ENCODE results near the gene STX1A. TPM values are rescaled to one million over a fixed set of nuclear protein-coding genes. Genes with fewer than 3 reads are reported as not detected.

Gene STX1A
- total RNA-seq, 3 donors from 2014 or later: 5.9 to 9.5 (median 8.5) TPM

DNA sequence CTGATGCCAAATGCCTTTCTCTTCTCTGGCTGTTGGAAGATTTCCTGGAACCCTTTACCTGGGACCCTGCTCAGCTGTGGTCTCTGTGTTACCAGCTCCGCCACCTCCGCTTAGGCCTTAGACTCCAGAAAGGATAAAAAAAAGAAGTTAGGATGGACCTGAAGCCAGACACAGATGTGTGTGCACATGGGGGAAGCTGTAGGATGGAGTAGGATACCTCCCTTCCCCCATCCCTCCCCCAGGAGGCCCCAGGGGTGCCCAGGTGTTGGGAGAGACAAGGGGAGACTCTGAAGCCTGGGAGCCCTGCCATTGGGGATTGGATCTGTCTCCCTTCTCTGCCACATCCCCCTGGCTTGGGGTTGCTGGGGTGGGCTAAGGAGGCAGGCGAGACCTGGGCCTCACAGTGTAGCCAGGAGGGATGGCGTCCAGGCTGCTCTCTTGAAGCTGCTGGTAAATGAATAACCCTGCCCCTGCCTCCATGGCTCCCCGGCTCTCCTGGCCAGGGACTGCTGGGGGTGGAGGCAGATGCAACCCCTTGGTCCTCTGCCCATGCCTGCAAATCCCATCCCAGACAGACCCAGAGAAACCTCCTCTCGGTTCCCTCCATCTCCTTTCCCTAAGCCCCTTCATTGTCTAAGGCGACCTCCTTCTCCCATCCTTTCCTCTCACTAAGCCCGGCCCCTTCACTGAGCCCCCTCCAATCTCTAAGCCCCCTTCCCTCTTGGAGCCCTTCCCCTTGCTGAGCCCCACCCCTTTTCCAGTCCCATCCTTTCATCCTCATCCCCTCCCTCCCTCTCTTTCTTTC lies 42.6 kb upstream of the STX1A start:
- Histone ChIP-seq H3K27me3 (no peaks in the 10 kb centered on the region), H3K9me3 (no peaks in the 10 kb centered on the region), H3K36me3 (no peaks in the 10 kb centered on the region), H3K4me1 (no peaks in the 10 kb centered on the region), H3K27ac (peak overlapping the region in 1 of 2 donors; percentile 45), H3K4me3 (no peak overlapping the region)
- TF ChIP-seq, protein P1, sequence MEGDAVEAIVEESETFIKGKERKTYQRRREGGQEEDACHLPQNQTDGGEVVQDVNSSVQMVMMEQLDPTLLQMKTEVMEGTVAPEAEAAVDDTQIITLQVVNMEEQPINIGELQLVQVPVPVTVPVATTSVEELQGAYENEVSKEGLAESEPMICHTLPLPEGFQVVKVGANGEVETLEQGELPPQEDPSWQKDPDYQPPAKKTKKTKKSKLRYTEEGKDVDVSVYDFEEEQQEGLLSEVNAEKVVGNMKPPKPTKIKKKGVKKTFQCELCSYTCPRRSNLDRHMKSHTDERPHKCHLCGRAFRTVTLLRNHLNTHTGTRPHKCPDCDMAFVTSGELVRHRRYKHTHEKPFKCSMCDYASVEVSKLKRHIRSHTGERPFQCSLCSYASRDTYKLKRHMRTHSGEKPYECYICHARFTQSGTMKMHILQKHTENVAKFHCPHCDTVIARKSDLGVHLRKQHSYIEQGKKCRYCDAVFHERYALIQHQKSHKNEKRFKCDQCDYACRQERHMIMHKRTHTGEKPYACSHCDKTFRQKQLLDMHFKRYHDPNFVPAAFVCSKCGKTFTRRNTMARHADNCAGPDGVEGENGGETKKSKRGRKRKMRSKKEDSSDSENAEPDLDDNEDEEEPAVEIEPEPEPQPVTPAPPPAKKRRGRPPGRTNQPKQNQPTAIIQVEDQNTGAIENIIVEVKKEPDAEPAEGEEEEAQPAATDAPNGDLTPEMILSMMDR (IDR thresholded peaks at IDR 0.05): no peak
- no peak for TF ChIP-seq POLR2AphosphoS5 (IDR thresholded peaks at IDR 0.05)
- TF ChIP-seq POLR2A (IDR thresholded peaks at IDR 0.05): no peak
- DNase-seq (ENCODE audit: low spot score in 2 of 2): no peak
- intact Hi-C loops (cut with DNase I; ENCODE audit: low total_unique reads): no loop called here

DNA sequence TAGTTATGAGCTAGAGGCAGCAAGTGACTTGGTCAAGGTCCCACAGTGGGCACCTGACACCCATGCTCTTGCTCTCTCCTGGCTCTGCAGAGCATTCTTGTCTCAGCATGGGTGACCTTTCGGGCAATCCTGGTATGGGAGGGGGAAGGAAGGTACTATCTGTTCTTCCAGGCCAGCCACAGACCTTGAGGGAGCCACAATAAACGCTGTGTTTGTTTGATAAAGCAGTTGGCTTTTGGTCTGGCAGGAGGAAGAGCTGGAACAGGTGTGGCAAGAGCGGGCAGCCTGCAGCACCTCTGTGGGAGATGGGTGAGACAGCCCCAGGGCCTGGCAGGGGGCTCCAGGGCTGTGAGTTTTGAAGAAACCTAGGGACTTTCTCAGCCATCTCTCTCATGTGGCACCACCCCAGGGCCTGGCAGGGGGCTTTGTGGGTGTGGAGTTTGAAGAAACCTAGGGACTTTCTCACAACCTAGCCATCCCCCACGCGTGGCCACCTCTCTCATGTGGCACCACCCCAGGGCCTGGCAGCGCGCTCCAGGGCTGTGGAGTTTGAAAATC lies 39.2 kb upstream of the STX1A start:
- peak in 1 of 2 donors; percentile 53 for DNase-seq (ENCODE audit: low spot score in 2 of 2)
- H3K27ac ChIP-seq: peak overlapping the region; percentile 59 to 69
- H3K27me3 ChIP-seq: no peaks in the 10 kb centered on the region

DNA sequence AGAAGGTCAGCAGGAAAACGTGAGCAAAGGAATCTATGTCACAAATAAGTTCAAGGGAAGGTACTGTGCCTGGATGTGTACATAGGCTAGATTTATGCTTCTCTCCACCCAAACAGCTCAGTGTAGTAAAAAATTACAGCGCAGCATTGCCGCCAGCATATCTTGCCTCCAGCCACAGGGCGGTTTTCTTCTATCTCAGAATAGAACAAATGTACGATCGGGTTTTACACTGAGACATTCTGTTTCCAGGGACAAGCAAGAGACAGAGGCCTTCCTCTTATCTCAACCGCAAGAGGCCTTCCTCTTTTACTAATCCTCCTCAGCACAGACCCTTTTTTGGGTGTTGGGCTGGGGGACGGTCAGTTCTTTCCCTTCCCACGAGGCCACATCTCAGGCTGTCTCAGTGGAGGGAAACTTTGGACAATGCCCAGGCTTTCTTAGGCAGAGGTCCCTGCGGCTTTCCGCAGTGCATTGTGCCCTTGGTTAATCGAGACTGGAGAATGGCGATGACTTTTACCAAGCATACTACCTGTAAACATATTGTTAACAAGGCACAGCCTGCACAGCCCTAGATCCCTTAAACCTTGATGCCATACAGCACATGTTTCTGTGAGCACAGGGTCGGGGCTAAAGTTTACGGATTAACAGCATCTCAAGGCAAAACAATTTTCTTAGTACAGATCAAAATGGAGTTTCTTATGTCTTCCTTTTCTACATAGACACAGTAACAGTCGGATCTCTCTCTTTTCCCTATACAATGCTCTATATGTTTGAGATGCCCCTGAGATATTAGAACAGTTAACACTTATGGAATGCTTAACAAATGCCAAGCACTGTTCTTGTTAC lies 30.7 kb upstream of the STX1A start:
- no peaks in the 10 kb centered on the region for H3K27me3 ChIP-seq
- TF ChIP-seq POLR2AphosphoS5 (IDR thresholded peaks at IDR 0.05): no peak
- TF ChIP-seq, protein P1 (IDR thresholded peaks at IDR 0.05): no peak
- TF ChIP-seq POLR2A (IDR thresholded peaks at IDR 0.05): no peak
- no peak overlapping the region for H3K4me3 ChIP-seq
- H3K9me3 ChIP-seq: no peaks in the 10 kb centered on the region
- intact Hi-C loops (cut with DNase I; ENCODE audit: low total_unique reads): no loop called here
- H3K36me3 ChIP-seq: no peaks in the 10 kb centered on the region
- no peak overlapping the region for H3K27ac ChIP-seq
- H3K4me1 ChIP-seq: peaks cover 0 to 6% of the 10 kb centered on the region in 2 donors
- DNase-seq (ENCODE audit: low spot score in 2 of 2): no peak

More for the DNA sequence above, 39.2 kb upstream of the STX1A start:
- intact Hi-C loops (cut with DNase I; ENCODE audit: low total_unique reads): loop anchor here (5.0 kb wide), 1 partner anchor 639 kb away; no protein-coding TSS in a partner anchor
- H3K4me3 ChIP-seq: no peak overlapping the region
- H3K36me3 ChIP-seq: no peaks in the 10 kb centered on the region
- no peaks in the 10 kb centered on the region for H3K9me3 ChIP-seq
- no peaks in the 10 kb centered on the region for H3K4me1 ChIP-seq
- TF ChIP-seq POLR2AphosphoS5 (IDR thresholded peaks at IDR 0.05): no peak
- TF ChIP-seq, protein P1 (IDR thresholded peaks at IDR 0.05): no peak
- no peak for TF ChIP-seq POLR2A (IDR thresholded peaks at IDR 0.05)

DNA sequence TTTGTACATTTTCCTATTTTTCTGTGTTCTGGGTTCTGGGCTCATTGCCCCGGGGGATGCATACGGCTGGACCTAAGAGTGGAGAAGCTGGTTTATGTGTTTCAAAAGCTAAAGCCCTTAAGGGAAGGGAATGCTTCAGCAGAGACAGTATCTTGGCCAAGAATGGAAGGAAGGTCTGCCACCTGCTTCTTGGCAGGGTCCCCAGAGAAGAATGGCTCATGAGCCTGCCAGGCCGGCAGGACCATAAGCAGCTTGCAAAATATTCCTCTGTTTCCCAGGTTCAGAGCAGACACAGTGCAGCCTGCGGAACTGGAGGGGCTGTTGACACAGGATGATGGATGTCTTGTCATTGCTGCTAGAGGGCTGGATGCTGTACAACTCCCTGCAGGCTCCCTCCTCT lies 26.9 kb upstream of the STX1A start:
- Histone ChIP-seq H3K27ac (peak overlapping the region; percentile 92 to 99), H3K4me1 (peaks cover 0 to 14% of the 10 kb centered on the region in 2 donors), H3K27me3 (no peaks in the 10 kb centered on the region), H3K4me3 (no peak overlapping the region), H3K9me3 (no peaks in the 10 kb centered on the region), H3K36me3 (no peaks in the 10 kb centered on the region)
- DNase-seq (ENCODE audit: low spot score in 2 of 2): peak; percentile 80 to 88
- TF ChIP-seq, protein P1 (IDR thresholded peaks at IDR 0.05): no peak
- TF ChIP-seq POLR2AphosphoS5 (IDR thresholded peaks at IDR 0.05): peak in 2 of 3 donors; percentile 38 to 82
- no peak for TF ChIP-seq POLR2A (IDR thresholded peaks at IDR 0.05)
- intact Hi-C loops (cut with DNase I; ENCODE audit: low total_unique reads): no loop called here
